Measurements from ENCODE around the gene NIM1K.

NIM1K gene

GRCh38 chr5:43230707-43231106, 38.7 kb downstream of the NIM1K start:
- H3K9me3 ChIP-seq (replicated peaks in 1 of 11), result no peaks in the 10 kb centered on the region
- no peak overlapping the region for H3K9ac ChIP-seq
- H3K27ac ChIP-seq, result no peak overlapping the region
- H3K4me3 ChIP-seq, result no peak overlapping the region
- H3K36me3 ChIP-seq, result no peaks in the 10 kb centered on the region
- H3K4me2 ChIP-seq, result no peak overlapping the region
- H3K27me3 ChIP-seq, result no peaks in the 10 kb centered on the region
- no peaks in the 10 kb centered on the region for H4K20me1 ChIP-seq
- no peak for TF ChIP-seq Cebpa-rat (IDR thresholded peaks at IDR 0.05)
- H3K4me1 ChIP-seq, result peaks cover 0 to 4% (median 0%) of the 10 kb centered on the region in 10 experiments; a peak in 1 of 20 replicates

DNA sequence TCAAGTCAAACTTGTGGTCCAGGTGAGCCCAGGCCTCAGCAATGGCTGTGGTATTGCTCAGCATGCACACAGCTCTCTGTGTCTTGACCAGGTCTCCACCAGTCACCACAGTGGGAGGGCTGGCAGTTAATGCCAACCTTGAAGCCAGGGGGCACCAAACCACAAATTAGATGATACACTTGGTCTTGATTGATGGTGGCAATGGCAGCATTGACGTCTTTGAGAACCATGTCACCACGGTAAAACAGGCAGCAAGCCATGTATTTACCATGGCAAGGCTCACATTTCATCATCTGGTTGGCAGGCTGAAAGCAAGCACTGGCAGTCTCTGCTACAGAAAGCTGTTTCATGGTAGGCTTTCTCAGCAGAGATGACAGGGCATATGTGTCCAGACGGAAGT, 40.0 kb downstream of the NIM1K start:
- Histone ChIP-seq H3K27me3 (no peaks in the 10 kb centered on the region), H3K36me3 (no peaks in the 10 kb centered on the region), H3K4me3 (no peak overlapping the region), H3K4me2 (no peak overlapping the region), H4K20me1 (no peaks in the 10 kb centered on the region), H3K9ac (no peak overlapping the region), H3K4me1 (no peaks in the 10 kb centered on the region), H3K9me3 (replicated peaks in 1 of 11) (no peaks in the 10 kb centered on the region), H3K27ac (no peak overlapping the region)
- TF ChIP-seq Cebpa-rat (IDR thresholded peaks at IDR 0.05), result no peak

GRCh38 chr5:43232943-43233833, 41.2 kb downstream of the NIM1K start:
- H3K4me3 ChIP-seq, result no peak overlapping the region
- H3K4me2 ChIP-seq, result no peak overlapping the region
- no peaks in the 10 kb centered on the region for H3K4me1 ChIP-seq
- no peaks in the 10 kb centered on the region for H3K9me3 ChIP-seq (replicated peaks in 1 of 11)
- no peaks in the 10 kb centered on the region for H4K20me1 ChIP-seq
- TF ChIP-seq Cebpa-rat (IDR thresholded peaks at IDR 0.05), result no peak
- no peaks in the 10 kb centered on the region for H3K27me3 ChIP-seq
- no peaks in the 10 kb centered on the region for H3K36me3 ChIP-seq
- H3K27ac ChIP-seq, result no peak overlapping the region
- no peak overlapping the region for H3K9ac ChIP-seq

GRCh38 chr5:43233946-43234345, 41.9 kb downstream of the NIM1K start:
- Histone ChIP-seq H3K9ac (no peak overlapping the region), H3K36me3 (no peaks in the 10 kb centered on the region), H3K4me1 (no peaks in the 10 kb centered on the region), H3K9me3 (replicated peaks in 1 of 11) (no peaks in the 10 kb centered on the region), H3K4me3 (no peak overlapping the region), H3K4me2 (no peak overlapping the region), H3K27me3 (no peaks in the 10 kb centered on the region), H4K20me1 (no peaks in the 10 kb centered on the region), H3K27ac (no peak overlapping the region)
- no peak for TF ChIP-seq Cebpa-rat (IDR thresholded peaks at IDR 0.05)

- H3K9ac ChIP-seq, result no peak overlapping the region
- no peaks in the 10 kb centered on the region for H3K9me3 ChIP-seq (replicated peaks in 1 of 11)
- H3K4me1 ChIP-seq, result no peaks in the 10 kb centered on the region
- H3K4me3 ChIP-seq, result no peak overlapping the region
- H3K27ac ChIP-seq, result no peak overlapping the region
- no peaks in the 10 kb centered on the region for H4K20me1 ChIP-seq
- no peaks in the 10 kb centered on the region for H3K27me3 ChIP-seq
- no peak for TF ChIP-seq Cebpa-rat (IDR thresholded peaks at IDR 0.05)
- no peak overlapping the region for H3K4me2 ChIP-seq
- H3K36me3 ChIP-seq, result no peaks in the 10 kb centered on the region
Observed at GRCh38 chr5:43236653-43237355, 44.8 kb downstream of the NIM1K start.

DNA sequence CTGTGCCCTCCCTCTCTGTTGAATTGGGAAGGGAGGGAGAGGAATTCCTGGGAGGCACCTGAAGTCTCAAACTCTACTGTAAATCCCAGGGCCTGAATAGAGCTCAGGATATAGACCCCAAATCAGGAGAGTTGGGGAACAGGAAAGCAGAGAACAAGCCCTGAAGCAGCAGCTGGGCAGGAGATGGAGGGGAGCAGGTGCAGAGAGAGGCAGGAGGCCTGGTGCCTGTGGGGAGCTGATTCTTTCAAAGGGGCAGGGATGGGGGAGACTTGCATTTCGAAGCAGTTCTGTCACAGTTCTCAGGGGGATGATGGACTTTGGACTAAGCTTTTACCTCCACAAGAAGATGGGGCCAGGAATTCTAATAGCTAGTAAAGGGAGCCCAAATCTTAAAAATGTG, 50.2 kb downstream of the NIM1K start:
- Histone ChIP-seq H3K36me3 (no peaks in the 10 kb centered on the region), H3K9ac (no peak overlapping the region), H3K27me3 (no peaks in the 10 kb centered on the region), H4K20me1 (no peaks in the 10 kb centered on the region), H3K9me3 (replicated peaks in 1 of 11) (no peaks in the 10 kb centered on the region), H3K4me3 (no peak overlapping the region), H3K27ac (no peak overlapping the region), H3K4me1 (no peaks in the 10 kb centered on the region), H3K4me2 (no peak overlapping the region)
- TF ChIP-seq Cebpa-rat (IDR thresholded peaks at IDR 0.05), result no peak

DNA sequence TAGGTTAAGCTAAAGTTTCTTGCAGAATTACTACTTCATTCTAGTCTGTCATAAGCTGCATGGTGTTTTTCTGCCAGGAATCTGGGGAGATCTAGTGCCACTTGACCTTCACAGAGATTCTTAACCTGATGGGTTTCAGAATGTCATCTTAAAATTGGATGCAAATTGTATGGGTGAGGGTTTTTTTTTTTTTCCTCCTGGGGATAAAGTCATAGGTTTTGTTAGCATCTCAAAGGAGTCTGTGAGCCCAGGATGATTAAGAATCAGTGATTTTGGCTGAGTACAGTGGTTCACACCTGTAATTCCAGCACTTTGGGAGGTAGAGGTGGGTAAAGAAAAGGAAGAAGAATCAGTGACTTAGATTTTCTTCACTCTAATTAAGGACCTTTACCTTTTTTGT, 51.2 kb downstream of the NIM1K start:
- H4K20me1 ChIP-seq, result no peaks in the 10 kb centered on the region
- no peak for TF ChIP-seq Cebpa-rat (IDR thresholded peaks at IDR 0.05)
- H3K27ac ChIP-seq, result no peak overlapping the region
- H3K9ac ChIP-seq, result no peak overlapping the region
- H3K4me1 ChIP-seq, result no peaks in the 10 kb centered on the region
- no peaks in the 10 kb centered on the region for H3K36me3 ChIP-seq
- no peaks in the 10 kb centered on the region for H3K9me3 ChIP-seq (replicated peaks in 1 of 11)
- H3K27me3 ChIP-seq, result no peaks in the 10 kb centered on the region
- no peak overlapping the region for H3K4me2 ChIP-seq
- H3K4me3 ChIP-seq, result no peak overlapping the region

GRCh38 chr5:43244823-43245565, 53.0 kb downstream of the NIM1K start:
- H3K27me3 ChIP-seq, result no peaks in the 10 kb centered on the region
- no peak overlapping the region for H3K27ac ChIP-seq
- no peak for TF ChIP-seq Cebpa-rat (IDR thresholded peaks at IDR 0.05)
- no peak overlapping the region for H3K4me2 ChIP-seq
- H3K9me3 ChIP-seq (replicated peaks in 1 of 11), result no peaks in the 10 kb centered on the region
- no peaks in the 10 kb centered on the region for H3K36me3 ChIP-seq
- H3K4me3 ChIP-seq, result no peak overlapping the region
- no peaks in the 10 kb centered on the region for H3K4me1 ChIP-seq
- no peaks in the 10 kb centered on the region for H4K20me1 ChIP-seq
- no peak overlapping the region for H3K9ac ChIP-seq

DNA sequence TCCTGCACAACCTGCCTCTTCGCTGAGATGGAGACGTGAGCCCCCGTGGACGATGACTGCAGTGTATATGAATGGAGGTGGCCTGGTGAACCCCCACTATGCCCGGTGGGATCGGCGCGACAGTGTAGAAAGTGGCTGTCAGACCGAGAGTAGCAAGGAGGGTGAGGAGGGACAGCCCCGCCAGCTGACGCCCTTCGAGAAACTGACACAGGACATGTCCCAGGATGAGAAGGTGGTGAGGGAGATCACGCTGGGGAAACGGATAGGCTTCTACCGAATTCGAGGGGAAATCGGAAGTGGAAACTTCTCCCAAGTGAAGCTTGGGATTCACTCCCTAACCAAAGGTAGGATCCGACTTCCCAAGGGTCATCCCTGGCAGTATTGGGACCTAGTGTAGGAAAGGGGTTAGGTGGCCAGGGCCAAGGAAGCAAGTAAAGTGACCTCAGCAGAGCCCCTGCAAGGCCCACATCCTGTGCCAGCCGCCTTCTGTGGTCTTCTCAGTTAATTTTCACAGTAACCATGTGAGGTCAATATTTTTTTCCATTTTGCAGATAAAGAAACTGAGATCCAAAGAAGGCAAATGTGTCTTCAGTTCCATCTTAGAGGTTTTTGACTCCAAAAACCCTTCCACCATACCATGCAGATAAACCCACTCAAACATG, 53.8 kb downstream of the NIM1K start:
- no peak overlapping the region for H3K4me3 ChIP-seq
- no peaks in the 10 kb centered on the region for H4K20me1 ChIP-seq
- H3K9me3 ChIP-seq (replicated peaks in 1 of 11), result no peaks in the 10 kb centered on the region
- H3K4me1 ChIP-seq, result no peaks in the 10 kb centered on the region
- TF ChIP-seq Cebpa-rat (IDR thresholded peaks at IDR 0.05), result no peak
- no peak overlapping the region for H3K27ac ChIP-seq
- no peaks in the 10 kb centered on the region for H3K27me3 ChIP-seq
- no peak overlapping the region for H3K4me2 ChIP-seq
- no peaks in the 10 kb centered on the region for H3K36me3 ChIP-seq
- H3K9ac ChIP-seq, result no peak overlapping the region
